ENCODE results near the gene MSH3. TPM values are rescaled to one million over a fixed set of nuclear protein-coding genes. Genes with fewer than 3 reads are reported as not detected.

Gene MSH3
- polyA plus RNA-seq, 3 donors, result 4.5 to 9.9 (median 8.0) TPM

- H3K4me1 Mint-ChIP-seq, result peaks cover 15% of the 10 kb centered on the region
Measured at GRCh38 chr5:80756292-80756691, 101.8 kb downstream of the MSH3 start.

DNA sequence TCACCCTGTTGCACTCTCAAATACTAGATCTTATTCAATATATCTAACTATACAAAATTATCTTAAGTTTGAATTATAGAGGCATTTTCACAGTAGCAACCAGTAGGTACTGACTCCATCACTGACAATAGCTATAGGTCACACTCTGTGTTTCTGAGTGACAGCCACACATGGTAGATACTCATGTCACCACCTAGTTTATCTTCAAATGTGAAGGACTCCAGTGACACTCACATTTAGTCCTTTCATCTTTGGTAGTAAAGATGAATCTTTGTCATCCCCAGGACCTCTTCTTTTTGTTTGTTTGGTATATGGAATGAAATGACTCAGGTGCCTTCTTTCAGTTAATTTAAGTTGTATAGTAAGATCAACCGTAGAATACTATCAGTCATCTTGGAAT is 102.8 kb downstream of the MSH3 start:
- Histone ChIP-seq H3K36me3 (replicated peaks in 1 of 2; ENCODE audit: control insufficient read depth in 1 of 2, insufficient read depth in 2 of 2, low read length in 2 of 2) (peaks cover 13 to 51% of the 10 kb centered on the region in 2 donors), H3K4me2 (replicated peaks; ENCODE audit: extremely low read depth, low read length, poor library complexity, severe bottlenecking) (no peak overlapping the region), H4K20me1 (ENCODE audit: insufficient read depth, low read length) (no peaks in the 10 kb centered on the region), H3K27me3 (ENCODE audit: control insufficient read depth in 2 of 2, insufficient read depth in 2 of 2, low read length in 2 of 2) (no peaks in the 10 kb centered on the region), H3K79me2 (ENCODE audit: insufficient read depth, low read length) (no peaks in the 10 kb centered on the region), H3K4me3 (replicated peaks in 1 of 3; ENCODE audit: low read depth in 2 of 3, low read length in 3 of 3) (no peak overlapping the region), H3K27ac (ENCODE audit: low read depth in 1 of 2, low read length in 2 of 2) (no peak overlapping the region), H3K9me3 (replicated peaks in 1 of 2; ENCODE audit: control insufficient read depth in 1 of 2, insufficient read depth in 1 of 2, low read length in 2 of 2) (no peaks in the 10 kb centered on the region), H3K4me1 (ENCODE audit: control insufficient read depth in 1 of 2, insufficient read depth in 2 of 2, low read length in 2 of 2) (peaks cover 0 to 13% of the 10 kb centered on the region in 2 donors), H3K9ac (ENCODE audit: insufficient read depth, low read length, poor library complexity, severe bottlenecking) (no peak overlapping the region), H2AFZ (ENCODE audit: insufficient read depth, low read depth, low read length, poor library complexity, severe bottlenecking) (no peak overlapping the region)
- Mint-ChIP-seq H3K27ac (no peak overlapping the region), H3K9me3 (no peaks in the 10 kb centered on the region), H3K36me3 (peaks cover 44% of the 10 kb centered on the region in 2 donors), H3K4me3 (no peak overlapping the region), H3K4me1 (peaks cover 15% of the 10 kb centered on the region), H3K27me3 (ENCODE audit: low read depth in 3 of 3) (no peaks in the 10 kb centered on the region)
- no peak for DNase-seq
- intact Hi-C loops (cut with micrococcal nuclease), result no loop called here
- TF ChIP-seq, protein P1, sequence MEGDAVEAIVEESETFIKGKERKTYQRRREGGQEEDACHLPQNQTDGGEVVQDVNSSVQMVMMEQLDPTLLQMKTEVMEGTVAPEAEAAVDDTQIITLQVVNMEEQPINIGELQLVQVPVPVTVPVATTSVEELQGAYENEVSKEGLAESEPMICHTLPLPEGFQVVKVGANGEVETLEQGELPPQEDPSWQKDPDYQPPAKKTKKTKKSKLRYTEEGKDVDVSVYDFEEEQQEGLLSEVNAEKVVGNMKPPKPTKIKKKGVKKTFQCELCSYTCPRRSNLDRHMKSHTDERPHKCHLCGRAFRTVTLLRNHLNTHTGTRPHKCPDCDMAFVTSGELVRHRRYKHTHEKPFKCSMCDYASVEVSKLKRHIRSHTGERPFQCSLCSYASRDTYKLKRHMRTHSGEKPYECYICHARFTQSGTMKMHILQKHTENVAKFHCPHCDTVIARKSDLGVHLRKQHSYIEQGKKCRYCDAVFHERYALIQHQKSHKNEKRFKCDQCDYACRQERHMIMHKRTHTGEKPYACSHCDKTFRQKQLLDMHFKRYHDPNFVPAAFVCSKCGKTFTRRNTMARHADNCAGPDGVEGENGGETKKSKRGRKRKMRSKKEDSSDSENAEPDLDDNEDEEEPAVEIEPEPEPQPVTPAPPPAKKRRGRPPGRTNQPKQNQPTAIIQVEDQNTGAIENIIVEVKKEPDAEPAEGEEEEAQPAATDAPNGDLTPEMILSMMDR (IDR thresholded peaks at IDR 0.05), result no peak
- WGBS (ENCODE audit: insufficient coverage), result no CpG with 5 or more reads among the region's 1 CpG

More at GRCh38 chr5:80756292-80756691, 101.8 kb downstream of the MSH3 start:
- DNase-seq, result no peak
- H3K9ac ChIP-seq (ENCODE audit: insufficient read depth, low read length, poor library complexity, severe bottlenecking), result no peak overlapping the region
- H3K4me3 ChIP-seq (replicated peaks in 1 of 3; ENCODE audit: low read depth in 2 of 3, low read length in 3 of 3), result no peak overlapping the region
- no peaks in the 10 kb centered on the region for H4K20me1 ChIP-seq (ENCODE audit: insufficient read depth, low read length)
- no peaks in the 10 kb centered on the region for H3K9me3 Mint-ChIP-seq
- intact Hi-C loops (cut with micrococcal nuclease), result no loop called here
- H3K36me3 Mint-ChIP-seq, result peaks cover 42 to 47% of the 10 kb centered on the region in 2 donors
- H3K4me3 Mint-ChIP-seq, result no peak overlapping the region
- no peak overlapping the region for H3K27ac Mint-ChIP-seq
- TF ChIP-seq, protein P1 (IDR thresholded peaks at IDR 0.05), result no peak
- H3K36me3 ChIP-seq (replicated peaks in 1 of 2; ENCODE audit: control insufficient read depth in 1 of 2, insufficient read depth in 2 of 2, low read length in 2 of 2), result peaks cover 12 to 52% of the 10 kb centered on the region in 2 donors
- WGBS (ENCODE audit: insufficient coverage), result no CpG with 5 or more reads among the region's 1 CpG
- no peak overlapping the region for H2AFZ ChIP-seq (ENCODE audit: insufficient read depth, low read depth, low read length, poor library complexity, severe bottlenecking)
- no peaks in the 10 kb centered on the region for H3K79me2 ChIP-seq (ENCODE audit: insufficient read depth, low read length)
- no peaks in the 10 kb centered on the region for H3K9me3 ChIP-seq (replicated peaks in 1 of 2; ENCODE audit: control insufficient read depth in 1 of 2, insufficient read depth in 1 of 2, low read length in 2 of 2)
- H3K27ac ChIP-seq (ENCODE audit: low read depth in 1 of 2, low read length in 2 of 2), result no peak overlapping the region
- H3K4me1 ChIP-seq (ENCODE audit: control insufficient read depth in 1 of 2, insufficient read depth in 2 of 2, low read length in 2 of 2), result peaks cover 0 to 13% of the 10 kb centered on the region in 2 donors
- H3K27me3 Mint-ChIP-seq (ENCODE audit: low read depth in 3 of 3), result no peaks in the 10 kb centered on the region
- no peak overlapping the region for H3K4me2 ChIP-seq (replicated peaks; ENCODE audit: extremely low read depth, low read length, poor library complexity, severe bottlenecking)
- no peaks in the 10 kb centered on the region for H3K27me3 ChIP-seq (ENCODE audit: control insufficient read depth in 2 of 2, insufficient read depth in 2 of 2, low read length in 2 of 2)
